GM12865 (cell line): ENCODE data around the gene IL17RD.
A peak's percentile ranks its signal among the peaks of the same experiment; 100 is the strongest.

Source experiments
- DNase-seq: peaks from one replicate; pipeline ENCODE4 v3.0.0; 2010; ENCODE audit warnings: low read depth
- H3K4me3 ChIP-seq: 2 replicates; pipeline ENCODE4 v1.5.1; 2011; ENCODE audit warnings: mild to moderate bottlenecking, low read depth, low read length, control low read depth
- CTCF ChIP-seq: IDR thresholded peaks from 2 replicates; pipeline ENCODE4 v1.5.1; 2011; ENCODE audit warnings: low read length, control low read depth, low read depth, inconsistent platforms; ENCODE audit not compliant: insufficient read depth; ENCODE audit errors: missing control alignments

Gene IL17RD

GRCh38 chr3:57080171-57080570, 85.0 kb downstream of the IL17RD start:
- no peak for TF ChIP-seq CTCF
- no peak for DNase-seq
- H3K4me3 ChIP-seq: no peak overlapping the region

DNA sequence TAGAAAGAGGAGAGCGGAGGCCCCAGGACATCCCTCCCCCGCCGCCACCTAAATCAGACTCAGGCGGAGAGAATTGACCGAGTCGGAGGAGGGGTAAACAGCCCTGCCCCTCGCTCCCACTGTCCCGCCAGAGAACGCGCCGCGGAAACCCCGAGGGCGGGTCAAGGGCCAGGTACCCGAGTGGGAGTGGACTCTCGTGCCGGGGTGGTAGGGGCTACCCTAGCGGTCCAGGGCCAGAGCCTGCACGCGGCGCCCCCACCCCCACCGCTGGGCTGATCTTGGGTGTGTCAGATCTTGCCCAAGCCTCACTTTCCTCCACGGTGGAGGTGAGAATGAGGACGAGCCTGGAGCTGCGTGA, 85.7 kb downstream of the IL17RD start:
- H3K4me3 ChIP-seq: peak overlapping the region; percentile 42
- TF ChIP-seq CTCF: no peak
- DNase-seq: no peak

GRCh38 chr3:57078635-57079473, 86.3 kb downstream of the IL17RD start:
- H3K4me3 ChIP-seq: peak overlapping the region; percentile 69
- no peak for DNase-seq
- TF ChIP-seq CTCF: no peak

DNA sequence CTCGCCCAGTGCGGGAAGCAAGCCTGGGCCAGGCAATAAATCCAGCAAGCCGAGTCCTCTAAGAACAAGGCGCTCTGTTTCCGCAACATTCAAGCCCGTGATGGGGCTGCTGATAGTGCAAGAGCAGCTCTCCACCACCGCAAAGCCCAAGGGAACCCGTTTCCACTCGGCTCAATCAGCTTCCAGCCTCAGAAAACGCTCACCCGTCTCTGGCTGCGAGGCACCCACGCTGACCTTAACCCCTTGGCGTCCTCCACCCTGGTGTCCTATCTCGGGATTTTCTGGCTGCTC, 86.9 kb downstream of the IL17RD start:
- peak; percentile 41 for DNase-seq
- H3K4me3 ChIP-seq: peak overlapping the region; percentile 69

GRCh38 chr3:57077630-57078343, 87.4 kb downstream of the IL17RD start:
- DNase-seq: no peak
- peak overlapping the region; percentile 69 for H3K4me3 ChIP-seq
- no peak for TF ChIP-seq CTCF

More for the DNA sequence above, 86.9 kb downstream of the IL17RD start:
- no peak for TF ChIP-seq CTCF

DNA sequence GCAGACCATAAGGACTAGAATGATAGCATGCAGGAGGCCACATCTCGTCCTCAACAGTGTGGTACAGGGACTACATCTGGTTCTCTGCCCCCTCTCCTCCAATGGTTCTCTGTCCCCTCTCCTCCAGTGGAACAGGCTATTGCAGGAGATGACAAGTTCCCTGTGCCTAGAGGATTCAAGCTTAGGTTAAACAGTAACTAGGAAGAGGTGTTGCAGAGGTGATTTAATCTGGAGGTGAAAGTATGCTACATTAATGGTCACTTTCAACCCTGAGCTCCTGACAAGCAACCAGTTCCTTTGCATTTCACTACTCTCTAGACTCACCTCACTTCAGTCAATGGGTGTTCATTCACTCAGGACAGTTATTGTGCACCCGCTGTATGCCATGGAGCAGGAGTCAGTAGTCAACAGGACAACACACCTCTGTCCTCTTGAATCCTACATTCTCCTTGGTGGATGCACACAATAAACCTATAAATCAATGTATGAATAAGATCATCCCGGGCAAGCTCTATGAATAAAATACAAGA, 88.7 kb downstream of the IL17RD start:
- TF ChIP-seq CTCF: no peak
- H3K4me3 ChIP-seq: no peak overlapping the region
- DNase-seq: no peak
